GM12878 (cell line): ENCODE measurements around the gene SEMA3A. TPM values are rescaled to one million over a fixed set of nuclear protein-coding genes. Genes with fewer than 3 reads are reported as not detected.

Source experiments
- ATAC-seq: fragments of 200-7000 bp; cut with Tn5 transposase; 3 replicates; pipeline ENCODE4 v1.9.1; 2020; ENCODE audit warnings: mild to moderate bottlenecking, moderate library complexity
- BruUV-seq: library from RNA; stranded (reverse); fragments of 400-500 nt; replicated peaks from 2 replicates; lab custom pipeline; 2021; lab: Mats Ljungman, UMichigan
- CTCF ChIA-PET: fragments of 300-600 bp; sonication (Branson Sonifier 250); formaldehyde crosslinking; extraction: SDS; loops from one replicate; lab custom pipeline; 2021; ENCODE audit warnings: inconsistent platforms; lab: Yijun Ruan, JAX
- POLR2A ChIA-PET: fragments of 350-600 bp; formaldehyde crosslinking; extraction: SDS; loops from one replicate; lab custom pipeline; 2021; ENCODE audit warnings: inconsistent platforms; lab: Charles Lee
- RAD21 ChIA-PET: fragments of 300-600 bp; sonication (Branson Sonifier 250); formaldehyde crosslinking; loops from one replicate; lab custom pipeline; 2023; ENCODE audit warnings: antibody characterized with exemption; ENCODE audit not compliant: unreplicated experiment; lab: Charles Lee
- SMC1A ChIA-PET: fragments of 300-600 bp; sonication (Branson Sonifier 250); formaldehyde crosslinking; loops from one replicate; lab custom pipeline; 2023; ENCODE audit not compliant: unreplicated experiment, uncharacterized antibody; lab: Charles Lee
- DNase-seq: peaks from one replicate; pipeline ENCODE4 v3.0.0-alpha.2; 2011; ENCODE audit warnings: low read depth, low spot score
- FAIRE-seq: peaks from 3 replicates; lab custom pipeline; 2011; peaks lifted over from hg19 to GRCh38; lab: Jason Lieb, UNC
- H2AFZ ChIP-seq: 2 replicates; pipeline ENCODE4 v1.6.0; 2011; ENCODE audit warnings: low read depth, low read length, control low read depth; ENCODE audit not compliant: control insufficient read depth
- H3K27ac ChIP-seq: 2 replicates; pipeline ENCODE4 v1.5.1; 2011; ENCODE audit warnings: control low read depth; ENCODE audit not compliant: control insufficient read depth, insufficient read depth
- H3K27me3 ChIP-seq, 2 experiments: replicated peaks in 1 of 2; 2 replicates each; pipeline versions ENCODE4 v1.6.0 to v1.6.1; 2011; ENCODE audit warnings: low read length in 1 of 2; ENCODE audit not compliant: control insufficient read depth in 2 of 2, insufficient read depth in 2 of 2
- H3K36me3 ChIP-seq, 2 experiments: 2 replicates each; pipeline ENCODE4 v1.5.1; 2011; ENCODE audit warnings: low read length in 1 of 2; ENCODE audit not compliant: control insufficient read depth in 2 of 2, insufficient read depth in 2 of 2
- H3K4me1 ChIP-seq: 2 replicates; pipeline ENCODE4 v1.6.1; 2011; ENCODE audit warnings: mild to moderate bottlenecking, low read length, moderate library complexity, mixed read lengths; ENCODE audit not compliant: control insufficient read depth, insufficient read depth
- H3K4me2 ChIP-seq: 2 replicates; pipeline ENCODE4 v1.6.0; 2011; ENCODE audit warnings: control low read depth; ENCODE audit not compliant: control insufficient read depth, insufficient read depth
- H3K4me3 ChIP-seq: fragments of 200-600 bp; sonication (generic); 2 replicates; pipeline ENCODE4 v1.5.1; 2016
- H3K79me2 ChIP-seq: 2 replicates; pipeline ENCODE4 v1.6.0; 2011; ENCODE audit warnings: low read length; ENCODE audit not compliant: control insufficient read depth, insufficient read depth
- H3K9ac ChIP-seq: 2 replicates; pipeline ENCODE4 v1.8.0; 2011; ENCODE audit warnings: low read length, control low read depth, mixed read lengths; ENCODE audit not compliant: control insufficient read depth, insufficient read depth
- H3K9me3 ChIP-seq: replicated peaks from 3 replicates; pipeline ENCODE4 v1.5.1; 2011; ENCODE audit warnings: mild to moderate bottlenecking, low read length; ENCODE audit not compliant: control insufficient read depth, insufficient read depth
- H4K20me1 ChIP-seq: 2 replicates; pipeline ENCODE4 v1.6.0; 2011; ENCODE audit not compliant: control insufficient read depth, insufficient read depth
- CBX5 ChIP-seq: sonication (generic); IDR thresholded peaks from 2 replicates; pipeline ENCODE4 v1.6.1; 2016; ENCODE audit warnings: low read depth, moderate library complexity, mild to moderate bottlenecking, inconsistent platforms
- ETV6 ChIP-seq, 2 experiments: fragments of 450-650 bp in 1 of 2; IDR thresholded peaks in 1 of 2; conservative IDR thresholded peaks in 1 of 2; 2 replicates each; pipeline ENCODE4 v1.6.1; 2014; ENCODE audit warnings: antibody characterized with exemption in 1 of 2, borderline replicate concordance in 1 of 2, low read depth in 1 of 2, mild to moderate bottlenecking in 1 of 2, moderate library complexity in 1 of 2
- HDAC6 ChIP-seq: fragments of 200-600 bp; sonication (generic); IDR thresholded peaks from one replicate; pipeline ENCODE4 v1.8.0; 2017; ENCODE audit warnings: antibody characterized with exemption; ENCODE audit not compliant: unreplicated experiment
- IKZF2 ChIP-seq, 2 experiments: fragments of 450-650 bp; IDR thresholded peaks; 2 replicates each; pipeline ENCODE4 v1.6.1; 2017; ENCODE audit warnings: mild to moderate bottlenecking in 2 of 2, moderate library complexity in 2 of 2
- KLF5 ChIP-seq: fragments of 450-650 bp; IDR thresholded peaks from 2 replicates; pipeline ENCODE4 v1.6.1; 2014; ENCODE audit warnings: mild to moderate bottlenecking; ENCODE audit not compliant: partially characterized antibody
- WRNIP1 ChIP-seq: IDR thresholded peaks from 2 replicates; pipeline ENCODE4 v1.6.1; 2011; ENCODE audit warnings: low read depth, low read length, improper control_type of control experiment, borderline replicate concordance
- WGBS: methylation state at CpG from one replicate; pipeline ENCODE4 v1.1.6; 2016; ENCODE audit warnings: low lambda C conversion rate; ENCODE audit not compliant: insufficient replicate concordance, insufficient coverage; ENCODE audit errors: missing lambda C conversion rate; 5-methylcytosine and 5-hydroxymethylcytosine counted together
- in situ Hi-C: fragments of 300-500 bp; cut with MboI; formaldehyde crosslinking; loops from 9 replicates; pipeline ENCODE4 v1.14.3; 2018; ENCODE audit warnings: mixed read lengths
- intact Hi-C: fragments of 100-400 bp; cut with micrococcal nuclease; formaldehyde crosslinking; loops from one replicate; pipeline ENCODE4 v1.14.2; 2022; ENCODE audit not compliant: unreplicated experiment
- polyA plus RNA-seq, 11 experiments: library from polyadenylated mRNA; depleted of rRNA in 4 of 11; unstranded in 6 of 11; stranded (reverse) in 5 of 11; fragments of >200 nt; fragmentation: Nextera tagmentation in 4 of 11; fragmentation: Illumina TruSeq in 1 of 11; extraction: Ambion mirVana in 4 of 11; extraction: Trizol in 1 of 11; gene quantifications; 1 replicate in 1 of 11; 2 replicates in 10 of 11; pipeline versions ENCODE4 v1.2.1 to v1.2.3, GENCODE V29; 2011 to 2016; ENCODE audit warnings: inconsistent platforms in 2 of 11, missing spikeins in 2 of 11, low read depth in 1 of 11
- total RNA-seq, 4 experiments: library from RNA; depleted of rRNA in 3 of 4; stranded (reverse); fragments of >200 nt in 3 of 4; fragmentation: Illumina TruSeq in 1 of 4; extraction: Trizol in 1 of 4; gene quantifications; 2 replicates each; pipeline versions ENCODE4 v1.2.1 to v1.2.3, GENCODE V29; 2013 to 2021
- TF ChIP-seq, protein P1 (sequence below): fragments of 450-650 bp; IDR thresholded peaks from 2 replicates; pipeline ENCODE4 v1.6.1; 2017; ENCODE audit warnings: antibody characterized with exemption, mild to moderate bottlenecking, moderate library complexity
- TF ChIP-seq, protein P2 (sequence below): IDR thresholded peaks from 2 replicates; pipeline ENCODE4 v1.6.1; 2011; ENCODE audit warnings: low read depth, mild to moderate bottlenecking, low read length, moderate library complexity, borderline replicate concordance; ENCODE audit errors: extremely low read depth
- TF ChIP-seq, protein P3 (sequence below): IDR thresholded peaks from 2 replicates; pipeline ENCODE4 v1.6.1; 2011; ENCODE audit warnings: low read depth, low read length, improper control_type of control experiment, borderline replicate concordance
- TF ChIP-seq, protein P4 (sequence below): fragments of 150-350 bp; IDR thresholded peaks from 2 replicates; pipeline ENCODE4 v1.6.1; 2016; ENCODE audit warnings: low read depth, low read length
- TF ChIP-seq, protein P5 (sequence below): fragments of 450-650 bp; IDR thresholded peaks from 2 replicates; pipeline ENCODE4 v1.6.1; 2017; ENCODE audit warnings: mild to moderate bottlenecking, low read depth, inconsistent platforms; ENCODE audit not compliant: poor library complexity, severe bottlenecking

The SEMA3A gene
- total and polyA plus RNA-seq, 10 of the 15 experiments (the other 5 are each of a cell fraction or from before 2014, with no cell fraction given): 0.01 to 3.3 (median 0.24) TPM

DNA sequence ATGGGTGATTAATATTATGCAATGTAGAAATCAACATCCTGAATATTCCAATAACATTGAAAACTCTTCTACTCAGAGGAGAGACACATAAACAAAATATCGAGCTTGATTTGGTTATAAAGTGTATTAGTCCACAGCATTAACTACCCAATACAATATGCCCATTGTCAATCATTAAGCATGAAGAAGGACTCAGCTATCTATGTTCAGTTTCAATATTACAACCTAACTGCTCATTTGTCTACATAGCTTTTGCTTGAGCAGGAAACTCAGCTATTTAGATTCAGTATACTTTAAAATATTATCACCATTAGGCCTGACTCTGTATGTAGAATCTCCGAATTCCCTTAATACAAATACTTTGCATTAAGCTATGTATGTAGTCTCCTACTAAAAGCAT lies 262.6 kb downstream of the SEMA3A start (continued):
- TF ChIP-seq, protein P1, sequence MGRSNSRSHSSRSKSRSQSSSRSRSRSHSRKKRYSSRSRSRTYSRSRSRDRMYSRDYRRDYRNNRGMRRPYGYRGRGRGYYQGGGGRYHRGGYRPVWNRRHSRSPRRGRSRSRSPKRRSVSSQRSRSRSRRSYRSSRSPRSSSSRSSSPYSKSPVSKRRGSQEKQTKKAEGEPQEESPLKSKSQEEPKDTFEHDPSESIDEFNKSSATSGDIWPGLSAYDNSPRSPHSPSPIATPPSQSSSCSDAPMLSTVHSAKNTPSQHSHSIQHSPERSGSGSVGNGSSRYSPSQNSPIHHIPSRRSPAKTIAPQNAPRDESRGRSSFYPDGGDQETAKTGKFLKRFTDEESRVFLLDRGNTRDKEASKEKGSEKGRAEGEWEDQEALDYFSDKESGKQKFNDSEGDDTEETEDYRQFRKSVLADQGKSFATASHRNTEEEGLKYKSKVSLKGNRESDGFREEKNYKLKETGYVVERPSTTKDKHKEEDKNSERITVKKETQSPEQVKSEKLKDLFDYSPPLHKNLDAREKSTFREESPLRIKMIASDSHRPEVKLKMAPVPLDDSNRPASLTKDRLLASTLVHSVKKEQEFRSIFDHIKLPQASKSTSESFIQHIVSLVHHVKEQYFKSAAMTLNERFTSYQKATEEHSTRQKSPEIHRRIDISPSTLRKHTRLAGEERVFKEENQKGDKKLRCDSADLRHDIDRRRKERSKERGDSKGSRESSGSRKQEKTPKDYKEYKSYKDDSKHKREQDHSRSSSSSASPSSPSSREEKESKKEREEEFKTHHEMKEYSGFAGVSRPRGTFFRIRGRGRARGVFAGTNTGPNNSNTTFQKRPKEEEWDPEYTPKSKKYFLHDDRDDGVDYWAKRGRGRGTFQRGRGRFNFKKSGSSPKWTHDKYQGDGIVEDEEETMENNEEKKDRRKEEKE: no peak
- TF ChIP-seq HDAC6: no peak

DNA sequence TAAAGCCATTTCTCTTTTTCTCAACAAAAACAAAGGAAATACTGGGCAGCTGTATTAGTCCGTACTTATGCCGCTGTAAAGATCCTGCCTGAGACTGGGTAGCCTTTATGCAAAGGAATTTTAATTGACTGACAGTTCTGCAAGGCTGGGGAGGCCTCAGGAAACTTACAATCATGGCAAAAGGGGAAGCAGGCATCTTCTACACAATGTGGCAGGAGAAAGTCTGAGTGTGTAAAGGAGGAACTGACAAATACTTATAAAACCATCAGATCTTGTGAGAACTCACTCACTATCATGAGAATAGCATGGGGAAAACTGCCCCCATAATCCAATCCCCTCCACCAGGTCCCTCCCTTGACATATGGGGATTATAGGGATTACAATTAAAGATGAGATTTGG lies 264.3 kb downstream of the SEMA3A start:
- BruUV-seq: no TSS peak
- ATAC-seq: no peak
- ChIA-PET CTCF (interaction anchor here (1.4 to 11.9 kb wide), 4 partner anchors 8 to 1093 kb away, joined by 3 to 186 read pairs (median 79); no protein-coding TSS in a partner anchor), POLR2A (no interaction called here), SMC1A (interaction anchor here (1.1 to 9.3 kb wide), 4 partner anchors 8 to 1094 kb away, joined by 3 to 116 read pairs (median 21); no protein-coding TSS in a partner anchor), RAD21 (no interaction called here)
- Histone ChIP-seq H3K27ac (no peak overlapping the region), H3K4me1 (no peaks in the 10 kb centered on the region), H3K4me3 (no peak overlapping the region), H3K79me2 (no peaks in the 10 kb centered on the region), H3K36me3 (no peaks in the 10 kb centered on the region), H2AFZ (no peak overlapping the region), H3K9ac (no peak overlapping the region), H3K9me3 (no peaks in the 10 kb centered on the region), H3K27me3 (no peaks in the 10 kb centered on the region), H4K20me1 (no peaks in the 10 kb centered on the region), H3K4me2 (no peak overlapping the region)
- intact Hi-C loops (loop anchor here (5.0 kb wide), 1 partner anchor 133 kb away; no protein-coding TSS in a partner anchor), in situ Hi-C loops (no loop called here)
- 46% methylated on average over 2 of the region's 2 CpGs for WGBS
- no peak for FAIRE-seq
- DNase-seq: no peak
- TF ChIP-seq KLF5 (no peak), CBX5 (no peak), ETV6 (conservative IDR thresholded peaks at IDR 0.05 in 1 of 2, IDR thresholded peaks at IDR 0.05 in 1 of 2; ENCODE audit: borderline replicate concordance in 1 of 2, low read depth in 1 of 2) (no peak), IKZF2 (IDR thresholded peaks at IDR 0.05) (no peak), WRNIP1 (no peak)
- TF ChIP-seq, protein P2, sequence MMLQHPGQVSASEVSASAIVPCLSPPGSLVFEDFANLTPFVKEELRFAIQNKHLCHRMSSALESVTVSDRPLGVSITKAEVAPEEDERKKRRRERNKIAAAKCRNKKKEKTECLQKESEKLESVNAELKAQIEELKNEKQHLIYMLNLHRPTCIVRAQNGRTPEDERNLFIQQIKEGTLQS: no peak
- TF ChIP-seq, protein P3, sequence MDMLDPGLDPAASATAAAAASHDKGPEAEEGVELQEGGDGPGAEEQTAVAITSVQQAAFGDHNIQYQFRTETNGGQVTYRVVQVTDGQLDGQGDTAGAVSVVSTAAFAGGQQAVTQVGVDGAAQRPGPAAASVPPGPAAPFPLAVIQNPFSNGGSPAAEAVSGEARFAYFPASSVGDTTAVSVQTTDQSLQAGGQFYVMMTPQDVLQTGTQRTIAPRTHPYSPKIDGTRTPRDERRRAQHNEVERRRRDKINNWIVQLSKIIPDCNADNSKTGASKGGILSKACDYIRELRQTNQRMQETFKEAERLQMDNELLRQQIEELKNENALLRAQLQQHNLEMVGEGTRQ: no peak
- TF ChIP-seq, protein P4, sequence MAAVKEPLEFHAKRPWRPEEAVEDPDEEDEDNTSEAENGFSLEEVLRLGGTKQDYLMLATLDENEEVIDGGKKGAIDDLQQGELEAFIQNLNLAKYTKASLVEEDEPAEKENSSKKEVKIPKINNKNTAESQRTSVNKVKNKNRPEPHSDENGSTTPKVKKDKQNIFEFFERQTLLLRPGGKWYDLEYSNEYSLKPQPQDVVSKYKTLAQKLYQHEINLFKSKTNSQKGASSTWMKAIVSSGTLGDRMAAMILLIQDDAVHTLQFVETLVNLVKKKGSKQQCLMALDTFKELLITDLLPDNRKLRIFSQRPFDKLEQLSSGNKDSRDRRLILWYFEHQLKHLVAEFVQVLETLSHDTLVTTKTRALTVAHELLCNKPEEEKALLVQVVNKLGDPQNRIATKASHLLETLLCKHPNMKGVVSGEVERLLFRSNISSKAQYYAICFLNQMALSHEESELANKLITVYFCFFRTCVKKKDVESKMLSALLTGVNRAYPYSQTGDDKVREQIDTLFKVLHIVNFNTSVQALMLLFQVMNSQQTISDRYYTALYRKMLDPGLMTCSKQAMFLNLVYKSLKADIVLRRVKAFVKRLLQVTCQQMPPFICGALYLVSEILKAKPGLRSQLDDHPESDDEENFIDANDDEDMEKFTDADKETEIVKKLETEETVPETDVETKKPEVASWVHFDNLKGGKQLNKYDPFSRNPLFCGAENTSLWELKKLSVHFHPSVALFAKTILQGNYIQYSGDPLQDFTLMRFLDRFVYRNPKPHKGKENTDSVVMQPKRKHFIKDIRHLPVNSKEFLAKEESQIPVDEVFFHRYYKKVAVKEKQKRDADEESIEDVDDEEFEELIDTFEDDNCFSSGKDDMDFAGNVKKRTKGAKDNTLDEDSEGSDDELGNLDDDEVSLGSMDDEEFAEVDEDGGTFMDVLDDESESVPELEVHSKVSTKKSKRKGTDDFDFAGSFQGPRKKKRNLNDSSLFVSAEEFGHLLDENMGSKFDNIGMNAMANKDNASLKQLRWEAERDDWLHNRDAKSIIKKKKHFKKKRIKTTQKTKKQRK: no peak
- TF ChIP-seq, protein P5, sequence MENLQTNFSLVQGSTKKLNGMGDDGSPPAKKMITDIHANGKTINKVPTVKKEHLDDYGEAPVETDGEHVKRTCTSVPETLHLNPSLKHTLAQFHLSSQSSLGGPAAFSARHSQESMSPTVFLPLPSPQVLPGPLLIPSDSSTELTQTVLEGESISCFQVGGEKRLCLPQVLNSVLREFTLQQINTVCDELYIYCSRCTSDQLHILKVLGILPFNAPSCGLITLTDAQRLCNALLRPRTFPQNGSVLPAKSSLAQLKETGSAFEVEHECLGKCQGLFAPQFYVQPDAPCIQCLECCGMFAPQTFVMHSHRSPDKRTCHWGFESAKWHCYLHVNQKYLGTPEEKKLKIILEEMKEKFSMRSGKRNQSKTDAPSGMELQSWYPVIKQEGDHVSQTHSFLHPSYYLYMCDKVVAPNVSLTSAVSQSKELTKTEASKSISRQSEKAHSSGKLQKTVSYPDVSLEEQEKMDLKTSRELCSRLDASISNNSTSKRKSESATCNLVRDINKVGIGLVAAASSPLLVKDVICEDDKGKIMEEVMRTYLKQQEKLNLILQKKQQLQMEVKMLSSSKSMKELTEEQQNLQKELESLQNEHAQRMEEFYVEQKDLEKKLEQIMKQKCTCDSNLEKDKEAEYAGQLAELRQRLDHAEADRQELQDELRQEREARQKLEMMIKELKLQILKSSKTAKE: no peak
